Testis (tissue), 3 donors: Measurements from ENCODE around the gene OR10G3. TPM values are rescaled to one million over a fixed set of nuclear protein-coding genes. Genes with fewer than 3 reads are reported as not detected.

ENCODE experiments used
- DNase-seq: peaks from one replicate; pipeline ENCODE4 v3.0.0-alpha.2; 2019
- H3K27ac ChIP-seq, 2 donors: fragments of 200-600 bp; sonication (generic); one replicate each; pipeline ENCODE4 v1.5.1; 2019
- H3K27me3 ChIP-seq: fragments of 200-600 bp; sonication (generic); one replicate; pipeline ENCODE4 v1.5.1; 2019
- H3K36me3 ChIP-seq: fragments of 200-600 bp; sonication (generic); one replicate; pipeline ENCODE4 v1.5.1; 2017; ENCODE audit warnings: low read depth; ENCODE audit errors: missing control alignments
- H3K4me1 ChIP-seq: fragments of 200-600 bp; sonication (generic); one replicate; pipeline ENCODE4 v1.5.1; 2019
- H3K4me3 ChIP-seq, 2 donors: fragments of 200-600 bp; sonication (generic); one replicate each; pipeline ENCODE4 v1.5.1; 2017 to 2019
- H3K9me3 ChIP-seq: fragments of 200-600 bp; sonication (generic); one replicate; pipeline ENCODE4 v1.5.1; 2017
- POLR2A ChIP-seq: fragments of 450-650 bp; IDR thresholded peaks from one replicate; pipeline ENCODE4 v1.6.1; 2017; ENCODE audit warnings: antibody characterized with exemption, mild to moderate bottlenecking, moderate library complexity
- WGBS, 2 donors: methylation state at CpG; one replicate each; pipeline ENCODE4 v1.1.5; 2018; 5-methylcytosine and 5-hydroxymethylcytosine counted together
- intact Hi-C: fragments of 100-400 bp; cut with DNase I; formaldehyde crosslinking; loops from one replicate; pipeline ENCODE4 v1.15.1; 2023; ENCODE audit warnings: low total_unique reads
- polyA plus RNA-seq: library from polyadenylated mRNA; stranded (reverse); fragments of 350-450 nt; fragmentation: Illumina TruSeq; extraction: RNeasy Lipid Tissue Mini Kit (QIAGEN cat#74804); gene quantifications from one replicate; pipeline ENCODE4 v1.2.3, GENCODE V29; 2014; ENCODE audit warnings: low read depth, low replicate concordance; ENCODE audit not compliant: insufficient read depth
- total RNA-seq, 2 donors: library from RNA; depleted of rRNA; stranded (reverse); fragments of >200 nt; gene quantifications; one replicate each; pipeline ENCODE4 v1.2.3, GENCODE V29; 2016
- TF ChIP-seq, protein P1 (sequence below), 3 experiments: fragments of 450-650 bp in 2 of 3; fragments of 200-600 bp in 1 of 3; sonication (generic) in 1 of 3; IDR thresholded peaks; one replicate each; pipeline ENCODE4 v1.5.1; 2016 to 2019; ENCODE audit warnings: antibody characterized with exemption in 3 of 3, mild to moderate bottlenecking in 2 of 3, moderate library complexity in 1 of 3

The OR10G3 gene
- total and polyA plus RNA-seq, 3 donors from 2014 or later = not detected

DNA sequence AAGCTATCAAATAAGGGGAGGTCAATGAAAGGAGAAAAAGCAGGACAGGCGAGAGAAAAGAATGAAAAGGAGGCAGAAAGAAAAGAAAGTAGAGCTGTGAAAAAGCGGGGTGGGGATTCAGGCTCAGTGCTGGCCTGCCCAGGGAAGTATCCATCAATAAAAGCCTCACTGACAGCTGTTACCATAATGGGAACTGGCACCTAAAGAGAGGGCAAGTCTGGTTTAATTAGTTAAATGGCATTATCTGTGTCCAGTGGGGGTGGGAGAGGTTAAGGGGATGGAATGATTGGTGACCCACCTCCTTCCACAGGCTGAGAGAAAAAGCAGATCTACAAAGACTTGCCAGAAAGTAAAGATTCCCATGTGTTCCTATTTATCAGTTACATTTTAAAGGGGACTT lies 61.2 kb downstream of the OR10G3 start:
- H3K4me1 ChIP-seq = no peaks in the 10 kb centered on the region
- TF ChIP-seq, protein P1, sequence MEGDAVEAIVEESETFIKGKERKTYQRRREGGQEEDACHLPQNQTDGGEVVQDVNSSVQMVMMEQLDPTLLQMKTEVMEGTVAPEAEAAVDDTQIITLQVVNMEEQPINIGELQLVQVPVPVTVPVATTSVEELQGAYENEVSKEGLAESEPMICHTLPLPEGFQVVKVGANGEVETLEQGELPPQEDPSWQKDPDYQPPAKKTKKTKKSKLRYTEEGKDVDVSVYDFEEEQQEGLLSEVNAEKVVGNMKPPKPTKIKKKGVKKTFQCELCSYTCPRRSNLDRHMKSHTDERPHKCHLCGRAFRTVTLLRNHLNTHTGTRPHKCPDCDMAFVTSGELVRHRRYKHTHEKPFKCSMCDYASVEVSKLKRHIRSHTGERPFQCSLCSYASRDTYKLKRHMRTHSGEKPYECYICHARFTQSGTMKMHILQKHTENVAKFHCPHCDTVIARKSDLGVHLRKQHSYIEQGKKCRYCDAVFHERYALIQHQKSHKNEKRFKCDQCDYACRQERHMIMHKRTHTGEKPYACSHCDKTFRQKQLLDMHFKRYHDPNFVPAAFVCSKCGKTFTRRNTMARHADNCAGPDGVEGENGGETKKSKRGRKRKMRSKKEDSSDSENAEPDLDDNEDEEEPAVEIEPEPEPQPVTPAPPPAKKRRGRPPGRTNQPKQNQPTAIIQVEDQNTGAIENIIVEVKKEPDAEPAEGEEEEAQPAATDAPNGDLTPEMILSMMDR (IDR thresholded peaks at IDR 0.05) = no peak
- TF ChIP-seq POLR2A = no peak
- H3K9me3 ChIP-seq = no peaks in the 10 kb centered on the region
- no peaks in the 10 kb centered on the region for H3K27me3 ChIP-seq
- no peak for DNase-seq
- no peak overlapping the region for H3K27ac ChIP-seq
- no peaks in the 10 kb centered on the region for H3K36me3 ChIP-seq
- intact Hi-C loops = no loop called here
- WGBS, 2 donors = 76 to 81% methylated on average over 2 of the region's 2 CpGs
- H3K4me3 ChIP-seq = no peak overlapping the region

Other genes with a start within 250 kb of the OR10G3 start
- gene SUPT16H, start 196.1 kb downstream of the OR10G3 start, total RNA-seq = 100 to 1,000 TPM; 104 to 112 TPM
- gene SUPT16H, start 196.1 kb downstream of the OR10G3 start, polyA plus RNA-seq = 99.5 TPM
- 10 to 100 TPM; 82.8 to 87.4 TPM for gene CHD8, start 124.0 kb downstream of the OR10G3 start, total RNA-seq
- gene CHD8, start 124.0 kb downstream of the OR10G3 start, polyA plus RNA-seq = 67.3 TPM
- gene RAB2B, start 103.1 kb downstream of the OR10G3 start, total RNA-seq = 10 to 100 TPM; 32.9 to 40.1 TPM
- 36.4 TPM for gene RAB2B, start 103.1 kb downstream of the OR10G3 start, polyA plus RNA-seq
- gene TOX4, start 102.9 kb downstream of the OR10G3 start, total RNA-seq = 10 to 100 TPM; 64.4 to 72.6 TPM
- 120 TPM for gene TOX4, start 102.9 kb downstream of the OR10G3 start, polyA plus RNA-seq
- gene METTL3, start 68.7 kb downstream of the OR10G3 start, total RNA-seq = 10 to 100 TPM; 65.7 to 66.3 TPM
- 81.1 TPM for gene METTL3, start 68.7 kb downstream of the OR10G3 start, polyA plus RNA-seq
- 1 to 10 TPM; 4.1 to 5.0 TPM for gene SALL2, start 53.7 kb downstream of the OR10G3 start, total RNA-seq
- gene SALL2, start 53.7 kb downstream of the OR10G3 start, polyA plus RNA-seq = 5.5 TPM
- under 1 TPM in 1 of 2 donors, not detected in 1; 0.25 TPM for gene OR10G2, start 54.9 kb upstream of the OR10G3 start, total RNA-seq
- gene OR10G2, start 54.9 kb upstream of the OR10G3 start, polyA plus RNA-seq = not detected
- under 1 TPM in 1 of 2 donors, not detected in 1; 0.19 TPM for gene OR4E2, start 73.8 kb upstream of the OR10G3 start, total RNA-seq
- not detected for gene OR4E2, start 73.8 kb upstream of the OR10G3 start, polyA plus RNA-seq
- under 1 TPM in 1 of 2 donors, not detected in 1; 0.47 TPM for gene OR4E1, start 93.7 kb upstream of the OR10G3 start, total RNA-seq
- gene OR4E1, start 93.7 kb upstream of the OR10G3 start, polyA plus RNA-seq = 0.16 TPM